Brain microvascular endothelial cell (primary cell): ENCODE measurements around the gene LCTL.

Source experiments
- DNase-seq: peaks from one replicate; pipeline ENCODE4 v3.0.0-alpha.2; 2020
- H3K27ac ChIP-seq: fragments of 250-450 bp; sonication (Bioruptor Pico); 2 replicates; pipeline ENCODE4 v1.5.1; 2020; ENCODE audit warnings: mild to moderate bottlenecking, moderate library complexity
- H3K27me3 ChIP-seq: fragments of 250-450 bp; sonication (Bioruptor Pico); replicated peaks from 2 replicates; pipeline ENCODE4 v1.5.1; 2020; ENCODE audit warnings: mild to moderate bottlenecking
- H3K36me3 ChIP-seq: fragments of 250-450 bp; sonication (Bioruptor Pico); replicated peaks from 2 replicates; pipeline ENCODE4 v1.5.1; 2020; ENCODE audit warnings: mild to moderate bottlenecking
- H3K4me3 ChIP-seq: 2 replicates; pipeline ENCODE4 v1.5.1; 2011; ENCODE audit warnings: low read depth, mild to moderate bottlenecking, control low read depth, low read length, moderate library complexity
- in situ Hi-C: cut with HindIII; loops from 2 replicates; pipeline ENCODE4 v1.10.0; 2017; ENCODE audit warnings: low sequenced_read_pairs, low pct_ligation_motif_present
- TF ChIP-seq, protein P1 (sequence below): IDR thresholded peaks from 2 replicates; pipeline ENCODE4 v1.5.1; 2011; ENCODE audit warnings: low read depth, mild to moderate bottlenecking, moderate library complexity, low read length, control low read depth, inconsistent platforms; ENCODE audit errors: missing control alignments

LCTL gene

DNA sequence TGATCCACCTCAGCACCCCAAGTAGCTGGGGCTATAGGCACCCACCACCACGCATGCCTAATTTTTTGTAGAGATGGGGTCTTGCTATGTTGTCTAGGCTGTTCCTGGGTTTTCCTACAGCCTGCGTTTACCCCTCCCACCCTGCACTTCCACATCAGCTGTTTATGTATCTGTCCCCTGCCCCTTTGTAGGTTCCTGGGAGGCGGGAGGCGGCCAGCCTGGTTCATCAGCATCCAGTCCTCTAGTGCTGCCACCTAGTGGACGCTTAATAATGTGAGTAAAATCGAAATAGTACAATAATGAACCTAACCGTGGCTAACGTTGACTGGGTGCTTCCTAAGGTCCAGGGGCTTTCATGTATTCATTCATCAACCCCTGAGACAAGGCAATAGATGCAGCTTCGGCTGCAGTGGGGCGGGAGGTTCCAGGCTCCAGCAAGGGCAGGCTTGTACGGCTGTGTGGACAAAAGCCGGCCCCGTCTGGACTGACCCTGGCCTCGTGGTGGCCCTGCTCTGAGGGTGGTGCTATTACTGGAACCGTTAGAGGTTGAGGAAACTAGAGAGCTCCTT, 1.2 kb upstream of the LCTL start:
- DNase-seq = peak; percentile 64
- Histone ChIP-seq H3K27ac (no peak overlapping the region), H3K36me3 (no peaks in the 10 kb centered on the region), H3K27me3 (no peaks in the 10 kb centered on the region), H3K4me3 (no peak overlapping the region)
- TF ChIP-seq, protein P1, sequence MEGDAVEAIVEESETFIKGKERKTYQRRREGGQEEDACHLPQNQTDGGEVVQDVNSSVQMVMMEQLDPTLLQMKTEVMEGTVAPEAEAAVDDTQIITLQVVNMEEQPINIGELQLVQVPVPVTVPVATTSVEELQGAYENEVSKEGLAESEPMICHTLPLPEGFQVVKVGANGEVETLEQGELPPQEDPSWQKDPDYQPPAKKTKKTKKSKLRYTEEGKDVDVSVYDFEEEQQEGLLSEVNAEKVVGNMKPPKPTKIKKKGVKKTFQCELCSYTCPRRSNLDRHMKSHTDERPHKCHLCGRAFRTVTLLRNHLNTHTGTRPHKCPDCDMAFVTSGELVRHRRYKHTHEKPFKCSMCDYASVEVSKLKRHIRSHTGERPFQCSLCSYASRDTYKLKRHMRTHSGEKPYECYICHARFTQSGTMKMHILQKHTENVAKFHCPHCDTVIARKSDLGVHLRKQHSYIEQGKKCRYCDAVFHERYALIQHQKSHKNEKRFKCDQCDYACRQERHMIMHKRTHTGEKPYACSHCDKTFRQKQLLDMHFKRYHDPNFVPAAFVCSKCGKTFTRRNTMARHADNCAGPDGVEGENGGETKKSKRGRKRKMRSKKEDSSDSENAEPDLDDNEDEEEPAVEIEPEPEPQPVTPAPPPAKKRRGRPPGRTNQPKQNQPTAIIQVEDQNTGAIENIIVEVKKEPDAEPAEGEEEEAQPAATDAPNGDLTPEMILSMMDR = peak; percentile 79
- in situ Hi-C loops = no loop called here

DNA sequence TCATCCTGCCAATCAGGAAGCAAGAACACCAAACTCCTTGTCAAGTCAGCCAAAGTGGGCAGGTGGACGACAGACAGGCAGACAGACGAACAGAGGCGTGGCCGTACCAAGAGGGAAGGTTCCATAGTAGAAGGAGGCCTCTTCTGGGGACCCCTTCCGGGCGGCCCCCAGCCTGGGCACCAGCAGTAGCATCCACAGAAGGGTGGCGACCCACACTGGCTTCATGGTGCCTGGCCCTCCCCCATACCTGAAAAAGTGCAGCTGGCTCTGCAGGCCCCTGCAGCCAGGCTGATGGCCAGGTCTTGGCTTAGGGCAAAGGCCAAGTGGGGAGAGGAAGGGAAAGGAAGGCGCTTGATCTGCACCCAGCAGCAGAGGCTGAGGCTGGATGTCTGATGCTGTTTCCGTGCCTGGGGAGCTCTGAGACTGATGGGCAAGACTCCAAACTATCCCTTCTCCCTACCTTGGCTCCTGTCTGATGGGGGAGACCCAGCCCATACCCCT, 607 bp downstream of the LCTL start:
- Histone ChIP-seq H3K36me3 (no peaks in the 10 kb centered on the region), H3K27ac (no peak overlapping the region), H3K27me3 (no peaks in the 10 kb centered on the region), H3K4me3 (peak overlapping the region; percentile 42)
- no peak for DNase-seq
- in situ Hi-C loops = no loop called here
- TF ChIP-seq, protein P1 = no peak

DNA sequence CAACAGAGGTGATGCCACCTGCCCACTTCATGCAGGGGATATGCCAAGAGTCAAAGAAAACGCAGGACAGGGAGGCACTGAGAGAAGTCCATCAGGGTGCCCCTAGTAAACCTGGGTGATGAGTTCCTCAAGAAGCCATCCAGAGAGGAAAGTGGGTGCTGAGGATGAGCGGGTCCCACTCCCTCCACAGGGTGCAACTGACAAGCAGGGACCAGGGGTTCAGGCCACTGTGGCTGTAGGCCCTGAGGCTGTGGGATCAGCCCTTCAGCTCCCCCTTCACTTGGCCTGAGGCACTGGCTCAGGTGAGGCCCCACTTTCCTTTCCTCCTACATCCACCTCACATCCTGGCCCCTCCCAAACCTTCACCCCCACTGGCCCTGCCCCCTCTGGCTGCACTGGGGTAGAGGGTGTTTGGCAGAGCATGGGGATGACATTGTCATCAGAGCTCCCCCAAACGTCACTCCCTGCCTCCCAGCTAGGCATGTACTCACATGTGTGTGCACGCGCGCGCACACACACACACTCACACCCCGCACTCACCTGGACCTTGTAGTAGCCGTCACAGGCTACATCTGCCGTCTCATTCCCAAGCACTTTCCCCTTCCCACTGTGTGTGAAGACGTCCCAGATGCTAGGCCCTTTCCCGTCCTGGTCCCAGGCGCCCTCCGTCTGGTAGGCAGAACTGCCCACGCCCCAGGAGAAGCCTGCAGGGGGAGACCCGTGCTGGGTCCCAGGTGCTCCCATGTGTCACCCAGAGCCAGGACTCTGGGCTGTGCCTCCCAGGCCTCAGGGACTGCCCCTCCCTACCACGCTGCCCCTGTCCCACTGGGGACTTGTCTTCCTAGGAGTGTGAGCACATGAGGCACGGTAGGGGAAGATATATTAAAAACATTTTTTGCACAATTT, 1.4 kb downstream of the LCTL start:
- in situ Hi-C loops = no loop called here
- H3K27me3 ChIP-seq = no peaks in the 10 kb centered on the region
- H3K4me3 ChIP-seq = no peak overlapping the region
- no peak overlapping the region for H3K27ac ChIP-seq
- no peaks in the 10 kb centered on the region for H3K36me3 ChIP-seq
- TF ChIP-seq, protein P1 = no peak
- no peak for DNase-seq

DNA sequence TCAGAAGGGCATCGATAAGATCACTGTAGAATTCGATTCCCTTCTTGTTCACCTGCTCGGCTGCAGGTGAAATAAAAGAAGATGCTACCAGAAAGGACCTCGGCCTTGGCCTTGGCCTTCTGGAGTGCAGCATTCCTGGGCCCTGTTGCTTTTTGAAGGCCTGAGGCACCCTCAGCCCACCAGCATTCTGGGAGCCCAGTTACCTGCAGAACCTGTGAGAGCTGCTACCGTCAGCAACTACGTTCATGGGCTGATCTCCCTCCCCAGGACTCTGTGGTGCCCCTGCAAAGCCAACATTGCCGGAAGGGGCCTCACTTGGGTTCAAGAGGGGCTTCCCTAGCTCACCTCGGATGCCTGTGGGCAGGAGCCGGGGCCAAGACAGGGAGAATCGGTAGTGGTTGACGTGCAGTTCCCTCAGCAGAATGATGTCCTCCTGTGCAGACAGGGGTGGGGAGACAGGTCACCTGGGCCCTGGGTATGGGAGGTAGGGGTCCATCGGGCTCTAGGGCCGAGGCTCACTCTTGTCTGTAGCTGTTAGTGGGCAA, 2.2 kb downstream of the LCTL start:
- H3K4me3 ChIP-seq = no peak overlapping the region
- in situ Hi-C loops = no loop called here
- TF ChIP-seq, protein P1 = no peak
- no peaks in the 10 kb centered on the region for H3K27me3 ChIP-seq
- H3K27ac ChIP-seq = no peak overlapping the region
- no peak for DNase-seq
- no peaks in the 10 kb centered on the region for H3K36me3 ChIP-seq

DNA sequence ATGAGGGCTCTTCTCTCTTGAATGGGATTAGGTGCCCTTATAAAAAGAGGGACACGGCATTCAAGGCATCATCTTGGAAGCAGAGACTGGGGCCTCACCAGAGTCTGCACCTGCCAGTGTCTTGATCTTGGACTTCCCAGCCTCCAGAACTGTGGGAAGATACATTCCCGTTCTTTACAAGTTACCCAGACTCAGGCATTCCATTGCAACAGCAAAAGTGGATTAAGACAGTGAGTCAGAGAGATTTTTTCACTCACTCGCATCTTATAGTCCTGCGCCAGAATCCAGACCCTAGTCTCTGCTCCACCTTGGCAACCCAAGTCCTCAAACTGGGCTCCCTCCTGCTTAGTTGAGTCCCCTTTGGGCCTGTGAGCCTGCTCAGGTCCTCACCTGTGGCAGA, 2.7 kb downstream of the LCTL start:
- H3K4me3 ChIP-seq = no peak overlapping the region
- H3K27me3 ChIP-seq = no peaks in the 10 kb centered on the region
- in situ Hi-C loops = no loop called here
- TF ChIP-seq, protein P1 = no peak
- no peak for DNase-seq
- H3K36me3 ChIP-seq = no peaks in the 10 kb centered on the region
- H3K27ac ChIP-seq = no peak overlapping the region
